ENCODE results near the gene CMKLR1. TPM values are rescaled to one million over a fixed set of nuclear protein-coding genes. Genes with fewer than 3 reads are reported as not detected.

The CMKLR1 gene
- total RNA-seq, 1 experiment from 2014 or later = 0.15 TPM

GRCh38 chr12:108299516-108299915 is 39.6 kb downstream of the CMKLR1 start:
- TF ChIP-seq CTCF (IDR thresholded peaks at IDR 0.05 in 2 of 3, conservative IDR thresholded peaks at IDR 0.05 in 1 of 3; ENCODE audit: borderline replicate concordance in 1 of 3, insufficient read depth in 1 of 3, low read depth in 2 of 3, low read length in 2 of 3) (no peak), CEBPB (IDR thresholded peaks at IDR 0.05; ENCODE audit: low read depth) (no peak), CBX3 (IDR thresholded peaks at IDR 0.05; ENCODE audit: low read depth) (no peak), ELF1 (IDR thresholded peaks at IDR 0.05; ENCODE audit: borderline replicate concordance, low read depth) (no peak), POLR2A (IDR thresholded peaks at IDR 0.05; ENCODE audit: borderline replicate concordance, extremely low read depth, insufficient read depth, insufficient read length) (no peak), EGR1 (IDR thresholded peaks at IDR 0.05; ENCODE audit: low read depth) (no peak), MAX (IDR thresholded peaks at IDR 0.05) (no peak), EZH2 (IDR thresholded peaks at IDR 0.05) (no peak), ZFX (IDR thresholded peaks at IDR 0.05) (no peak)
- TF ChIP-seq, protein P1, sequence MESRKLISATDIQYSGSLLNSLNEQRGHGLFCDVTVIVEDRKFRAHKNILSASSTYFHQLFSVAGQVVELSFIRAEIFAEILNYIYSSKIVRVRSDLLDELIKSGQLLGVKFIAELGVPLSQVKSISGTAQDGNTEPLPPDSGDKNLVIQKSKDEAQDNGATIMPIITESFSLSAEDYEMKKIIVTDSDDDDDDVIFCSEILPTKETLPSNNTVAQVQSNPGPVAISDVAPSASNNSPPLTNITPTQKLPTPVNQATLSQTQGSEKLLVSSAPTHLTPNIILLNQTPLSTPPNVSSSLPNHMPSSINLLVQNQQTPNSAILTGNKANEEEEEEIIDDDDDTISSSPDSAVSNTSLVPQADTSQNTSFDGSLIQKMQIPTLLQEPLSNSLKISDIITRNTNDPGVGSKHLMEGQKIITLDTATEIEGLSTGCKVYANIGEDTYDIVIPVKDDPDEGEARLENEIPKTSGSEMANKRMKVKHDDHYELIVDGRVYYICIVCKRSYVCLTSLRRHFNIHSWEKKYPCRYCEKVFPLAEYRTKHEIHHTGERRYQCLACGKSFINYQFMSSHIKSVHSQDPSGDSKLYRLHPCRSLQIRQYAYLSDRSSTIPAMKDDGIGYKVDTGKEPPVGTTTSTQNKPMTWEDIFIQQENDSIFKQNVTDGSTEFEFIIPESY (IDR thresholded peaks at IDR 0.05; ENCODE audit: extremely low read depth, insufficient replicate concordance, low read length) = no peak
- TF ChIP-seq, protein P2, sequence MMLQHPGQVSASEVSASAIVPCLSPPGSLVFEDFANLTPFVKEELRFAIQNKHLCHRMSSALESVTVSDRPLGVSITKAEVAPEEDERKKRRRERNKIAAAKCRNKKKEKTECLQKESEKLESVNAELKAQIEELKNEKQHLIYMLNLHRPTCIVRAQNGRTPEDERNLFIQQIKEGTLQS (IDR thresholded peaks at IDR 0.05) = no peak
- H3K27ac ChIP-seq (ENCODE audit: low read depth, low read length) = no peak overlapping the region
- H3K79me2 ChIP-seq (ENCODE audit: insufficient read depth, low read length) = no peaks in the 10 kb centered on the region
- H3K27me3 ChIP-seq (ENCODE audit: insufficient read depth, low read length) = peaks cover 18% of the 10 kb centered on the region; the same call in 1 of the 2 replicates
- no peaks in the 10 kb centered on the region for H3K9me2 ChIP-seq (ENCODE audit: insufficient read depth)
- no peaks in the 10 kb centered on the region for H4K20me1 ChIP-seq (ENCODE audit: insufficient read depth)
- CTCF ChIA-PET = no interaction called here
- peaks cover 12 to 20% of the 10 kb centered on the region in 2 experiments for H3K4me1 ChIP-seq (ENCODE audit: control insufficient read depth in 1 of 2, insufficient read depth in 2 of 2, low read length in 2 of 2)
- no peak overlapping the region for H3K9ac ChIP-seq (ENCODE audit: low read length)
- no peak for ATAC-seq
- H3K36me3 ChIP-seq (ENCODE audit: control insufficient read depth in 1 of 2, insufficient read depth in 2 of 2, low read length in 2 of 2) = no peaks in the 10 kb centered on the region
- no peak overlapping the region for H3K4me3 ChIP-seq (replicated peaks in 1 of 2; ENCODE audit: low read depth in 1 of 2, low read length in 2 of 2)
- H3K4me2 ChIP-seq (ENCODE audit: low read length) = no peak overlapping the region
- DNase-seq (ENCODE audit: low read depth, low spot score) = no peak
- RAD21 ChIA-PET (ENCODE audit: low non-redundant PET in 1 of 2, low total read pairs in 2 of 2, uncharacterized antibody in 2 of 2, unreplicated experiment in 2 of 2) = no interaction called here
- H3K9me3 ChIP-seq (ENCODE audit: control insufficient read depth in 1 of 2, insufficient read depth in 1 of 2, low read depth in 1 of 2, low read length in 2 of 2) = no peaks in the 10 kb centered on the region
- no TSS peak for BruUV-seq (replicated peaks)
- POLR2A ChIA-PET = no interaction called here
- H2AFZ ChIP-seq (ENCODE audit: low read depth, low read length, poor library complexity, severe bottlenecking) = no peak overlapping the region
- intact Hi-C loops (cut with micrococcal nuclease) = no loop called here
